Measurements from ENCODE around the gene EPN2. TPM values are rescaled to one million over a fixed set of nuclear protein-coding genes. Genes with fewer than 3 reads are reported as not detected.

Gene EPN2
- total RNA-seq, 1 experiment from 2014 or later: 73.1 TPM

DNA sequence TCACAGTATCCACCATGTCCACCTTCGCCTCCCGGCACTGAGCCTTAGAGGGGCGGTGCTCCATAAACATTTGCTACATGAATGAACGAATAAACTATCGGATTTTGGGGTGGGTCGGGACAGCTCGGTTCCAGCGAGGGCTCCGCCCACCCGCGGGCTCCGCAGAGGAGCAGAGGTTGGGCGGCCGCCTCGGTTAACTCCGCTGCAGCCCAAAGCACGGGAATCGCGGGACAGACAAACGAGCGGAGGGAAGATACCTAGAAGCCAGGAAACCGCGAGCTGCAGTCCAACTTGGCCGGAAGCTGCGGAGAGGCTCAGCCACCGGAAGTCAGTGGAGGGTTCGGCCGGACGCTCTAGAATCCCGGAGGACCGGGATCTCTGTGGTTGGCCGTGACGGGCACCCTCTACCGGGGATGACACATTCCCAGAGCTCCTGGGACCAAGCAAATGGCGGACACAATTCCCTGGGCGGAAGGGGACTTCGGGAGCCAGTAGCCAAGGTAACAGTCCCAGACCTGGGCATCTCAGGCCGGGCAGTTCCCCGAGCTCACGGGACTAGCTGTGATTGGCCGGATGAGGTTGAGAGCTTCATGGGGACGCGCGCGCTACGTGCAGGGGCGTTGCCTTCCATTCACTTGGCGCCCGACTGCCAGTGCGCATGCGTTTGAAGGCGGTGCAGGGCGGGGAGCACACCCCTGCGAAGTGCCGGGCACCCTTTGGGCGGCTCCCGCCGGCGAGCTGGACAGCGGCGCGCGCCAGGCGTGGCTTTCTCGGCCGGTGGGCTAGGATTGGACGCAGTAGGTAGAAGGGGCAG lies 140.6 kb downstream of the EPN2 start:
- Histone ChIP-seq H3K27me3 (ENCODE audit: insufficient read depth, low read length) (no peaks in the 10 kb centered on the region), H3K79me2 (ENCODE audit: insufficient read depth, low read length) (peaks cover 7% of the 10 kb centered on the region), H3K4me3 (replicated peaks in 1 of 2; ENCODE audit: low read depth in 1 of 2, low read length in 2 of 2) (peak overlapping the region; percentile 67 to 94), H3K4me1 (ENCODE audit: control insufficient read depth in 1 of 2, insufficient read depth in 2 of 2, low read length in 2 of 2) (peaks cover 9 to 18% of the 10 kb centered on the region in 2 experiments; a peak in 3 of 4 replicates), H2AFZ (ENCODE audit: low read depth, low read length, poor library complexity, severe bottlenecking) (peak overlapping the region; percentile 55), H3K4me2 (ENCODE audit: low read length) (peak overlapping the region; percentile 82), H4K20me1 (ENCODE audit: insufficient read depth) (no peaks in the 10 kb centered on the region), H3K9me2 (ENCODE audit: insufficient read depth) (no peaks in the 10 kb centered on the region), H3K36me3 (ENCODE audit: control insufficient read depth in 1 of 2, insufficient read depth in 2 of 2, low read length in 2 of 2) (peaks cover 14 to 17% of the 10 kb centered on the region in 2 experiments; a peak in 3 of 4 replicates), H3K27ac (ENCODE audit: low read depth, low read length) (peak overlapping the region; percentile 84), H3K9ac (ENCODE audit: low read length) (peak overlapping the region; percentile 74), H3K9me3 (ENCODE audit: control insufficient read depth in 1 of 2, insufficient read depth in 1 of 2, low read depth in 1 of 2, low read length in 2 of 2) (no peaks in the 10 kb centered on the region)
- intact Hi-C loops (cut with micrococcal nuclease): loop anchor here (1.0 to 5.0 kb wide), 2 partner anchors 69 to 374 kb away; no protein-coding TSS in a partner anchor
- DNase-seq (ENCODE audit: low read depth, low spot score) (peak; percentile 96), ATAC-seq (peak; percentile 92)
- ChIA-PET CTCF (interaction anchor here (0.7 to 2.3 kb wide), 10 partner anchors 12 to 389 kb away, joined by 3 to 41 read pairs (median 6); partner anchors contain the start of gene B9D1), POLR2A (interaction anchor here (0.5 to 2.2 kb wide), 12 partner anchors 9 to 389 kb away, joined by 3 to 13 read pairs (median 4); partner anchors contain the start of genes ALDH3A2, B9D1 and MFAP4), RAD21 (ENCODE audit: low non-redundant PET in 1 of 2, low total read pairs in 2 of 2, uncharacterized antibody in 2 of 2, unreplicated experiment in 2 of 2) (interaction anchor here (0.9 to 1.7 kb wide), 5 partner anchors 15 to 69 kb away, joined by 3 to 12 read pairs (median 4); partner anchors contain the start of gene B9D1 (in 1 of the 2))
- TF ChIP-seq POLR2A (IDR thresholded peaks at IDR 0.05; ENCODE audit: borderline replicate concordance, extremely low read depth, insufficient read depth, insufficient read length) (peak; percentile 83), EGR1 (IDR thresholded peaks at IDR 0.05; ENCODE audit: low read depth) (no peak), POLR2AphosphoS5 (IDR thresholded peaks at IDR 0.05; ENCODE audit: low read depth, low read length) (peak; percentile 72), YY1 (IDR thresholded peaks at IDR 0.05; ENCODE audit: extremely low read depth, insufficient replicate concordance, low read depth, low read length) (peak; percentile 69), TCF7L2 (IDR thresholded peaks at IDR 0.05; ENCODE audit: borderline replicate concordance, extremely low read depth, insufficient read depth, insufficient read length) (peak; percentile 51), ELF1 (IDR thresholded peaks at IDR 0.05; ENCODE audit: borderline replicate concordance, low read depth) (no peak; the same call in 1 of the 2 replicates), SP1 (IDR thresholded peaks at IDR 0.05; ENCODE audit: low read depth) (peak; percentile 74)
- TF ChIP-seq, protein P1, sequence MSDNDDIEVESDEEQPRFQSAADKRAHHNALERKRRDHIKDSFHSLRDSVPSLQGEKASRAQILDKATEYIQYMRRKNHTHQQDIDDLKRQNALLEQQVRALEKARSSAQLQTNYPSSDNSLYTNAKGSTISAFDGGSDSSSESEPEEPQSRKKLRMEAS (IDR thresholded peaks at IDR 0.05): peak; percentile 76
- TF ChIP-seq, protein P2, sequence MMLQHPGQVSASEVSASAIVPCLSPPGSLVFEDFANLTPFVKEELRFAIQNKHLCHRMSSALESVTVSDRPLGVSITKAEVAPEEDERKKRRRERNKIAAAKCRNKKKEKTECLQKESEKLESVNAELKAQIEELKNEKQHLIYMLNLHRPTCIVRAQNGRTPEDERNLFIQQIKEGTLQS (IDR thresholded peaks at IDR 0.05): no peak
- no TSS peak for BruUV-seq (replicated peaks)
